HepG2 (cell line): Measurements from ENCODE around the gene CNTD1. TPM values are rescaled to one million over a fixed set of nuclear protein-coding genes. Genes with fewer than 3 reads are reported as not detected.

Experiments used
- ATAC-seq: fragments of 200-7000 bp; cut with Tn5 transposase; 3 replicates; pipeline ENCODE4 v1.9.1; 2020; ENCODE audit warnings: mild to moderate bottlenecking, moderate library complexity
- BruUV-seq: library from RNA; stranded (reverse); fragments of 400-500 nt; replicated peaks from 2 replicates; lab custom pipeline; 2021; lab: Mats Ljungman, UMichigan
- CTCF ChIA-PET: fragments of 300-600 bp; formaldehyde crosslinking; extraction: SDS; loops from one replicate; lab custom pipeline; 2021; ENCODE audit warnings: low total read pairs, inconsistent platforms, low intra/inter-chr PET ratio; lab: Yijun Ruan, JAX
- POLR2A ChIA-PET: fragments of 350-600 bp; sonication (Branson Sonifier 250); formaldehyde crosslinking; loops from one replicate; lab custom pipeline; 2020; ENCODE audit warnings: antibody characterized with exemption, inconsistent platforms; lab: Yijun Ruan, JAX
- DNase-seq: peaks from one replicate; pipeline ENCODE4 v3.0.0-alpha.2; 2015; ENCODE audit warnings: low spot score
- FAIRE-seq: peaks from 3 replicates; lab custom pipeline; 2011; peaks lifted over from hg19 to GRCh38; lab: Jason Lieb, UNC
- H2AFZ ChIP-seq: one replicate; pipeline ENCODE4 v1.6.1; 2011; ENCODE audit warnings: low read length, inconsistent platforms
- H3K27ac ChIP-seq: fragments of 300-600 bp; 3 replicates; pipeline ENCODE4 v1.8.0; 2011; ENCODE audit warnings: mixed run types, mild to moderate bottlenecking, mixed read lengths, low read length, inconsistent platforms; ENCODE audit not compliant: insufficient read depth; ENCODE audit errors: extremely low read length
- H3K27me3 ChIP-seq, 2 experiments: fragments of 200-600 bp in 1 of 2; 2 replicates in 1 of 2; 3 replicates in 1 of 2; pipeline versions ENCODE4 v1.6.0 to v1.8.0; 2011; ENCODE audit warnings: low read length in 2 of 2, mild to moderate bottlenecking in 2 of 2, moderate library complexity in 2 of 2, inconsistent platforms in 1 of 2; ENCODE audit not compliant: insufficient read depth in 2 of 2, control insufficient read depth in 1 of 2
- H3K36me3 ChIP-seq, 2 experiments: fragments of 200-600 bp in 1 of 2; replicated peaks in 1 of 2; 2 replicates in 1 of 2; 3 replicates in 1 of 2; pipeline versions ENCODE4 v1.5.1 to v1.8.0; 2011; ENCODE audit warnings: low read length in 2 of 2, inconsistent platforms in 1 of 2; ENCODE audit not compliant: insufficient read depth in 2 of 2, control insufficient read depth in 1 of 2
- H3K4me1 ChIP-seq: 2 replicates; pipeline ENCODE4 v1.5.1; 2012; ENCODE audit warnings: low read length, inconsistent platforms; ENCODE audit not compliant: insufficient read depth
- H3K4me2 ChIP-seq: 2 replicates; pipeline ENCODE4 v1.6.0; 2011; ENCODE audit warnings: low read depth, low read length, inconsistent platforms
- H3K4me3 ChIP-seq, 3 experiments: fragments of 200-600 bp in 1 of 3; sonication (generic), shearing (Covaris generic) in 1 of 3; replicated peaks in 1 of 3; 2 replicates each; pipeline ENCODE4 v1.5.1; 2011 to 2016; ENCODE audit warnings: low read length in 3 of 3, inconsistent platforms in 2 of 3, low read depth in 2 of 3, mild to moderate bottlenecking in 2 of 3, control low read depth in 1 of 3, mixed read lengths in 1 of 3; ENCODE audit not compliant: insufficient read depth in 1 of 3
- H3K79me2 ChIP-seq: one replicate; pipeline ENCODE4 v1.6.1; 2011; ENCODE audit warnings: low read length, inconsistent platforms; ENCODE audit not compliant: insufficient read depth
- H3K9ac ChIP-seq: 2 replicates; pipeline ENCODE4 v1.6.0; 2011; ENCODE audit warnings: mild to moderate bottlenecking, low read depth, low read length, inconsistent platforms; ENCODE audit not compliant: insufficient read depth
- H3K9me3 ChIP-seq: 2 replicates; pipeline ENCODE4 v1.5.1; 2012; ENCODE audit warnings: mild to moderate bottlenecking, low read length
- H4K20me1 ChIP-seq: 2 replicates; pipeline ENCODE4 v1.6.0; 2011; ENCODE audit warnings: inconsistent platforms, mild to moderate bottlenecking, low read length, moderate library complexity; ENCODE audit not compliant: insufficient read depth
- ISX ChIP-seq: sonication (generic); formaldehyde crosslinking; conservative IDR thresholded peaks from 2 replicates; pipeline ENCODE4 v1.5.0; 2020; ENCODE audit warnings: missing genetic modification reagents
- NFKB2 ChIP-seq: sonication (generic); formaldehyde crosslinking; IDR thresholded peaks from 2 replicates; pipeline ENCODE4 v1.4.0; 2020; ENCODE audit warnings: missing genetic modification reagents, borderline replicate concordance
- RBFOX2 ChIP-seq: fragments of 200-400 bp; formaldehyde crosslinking; IDR thresholded peaks from 2 replicates; pipeline ENCODE4 v1.6.1; 2017; ENCODE audit warnings: low read depth, mild to moderate bottlenecking, low read length
- ZHX2 ChIP-seq, 2 experiments: sonication (generic) in 1 of 2; formaldehyde crosslinking in 1 of 2; IDR thresholded peaks; 2 replicates each; pipeline versions ENCODE4 v1.6.1 to v1.9.0; 2014 to 2022; ENCODE audit warnings: antibody characterized with exemption in 1 of 2, borderline replicate concordance in 1 of 2, inconsistent platforms in 1 of 2, low read depth in 1 of 2, missing genetic modification reagents in 1 of 2
- ZMYM4 ChIP-seq: sonication (generic); formaldehyde crosslinking; IDR thresholded peaks from 2 replicates; pipeline ENCODE4 v1.8.1; 2023; ENCODE audit warnings: mild to moderate bottlenecking, missing genetic modification reagents
- ZNF235 ChIP-seq: sonication (generic); formaldehyde crosslinking; IDR thresholded peaks from 2 replicates; pipeline ENCODE4 v1.8.1; 2023; ENCODE audit warnings: mild to moderate bottlenecking, missing genetic modification reagents, borderline replicate concordance
- ZNF24 ChIP-seq: fragments of 450-650 bp; IDR thresholded peaks from 2 replicates; pipeline ENCODE4 v1.6.1; 2017; ENCODE audit warnings: antibody characterized with exemption, mild to moderate bottlenecking
- ZNF713 ChIP-seq: sonication (generic); formaldehyde crosslinking; IDR thresholded peaks from 2 replicates; pipeline ENCODE4 v1.4.0; 2020; ENCODE audit warnings: mild to moderate bottlenecking, missing genetic modification reagents
- WGBS: methylation state at CpG from one replicate; pipeline ENCODE4 v1.1.6; 2017; ENCODE audit warnings: low lambda C conversion rate; 5-methylcytosine and 5-hydroxymethylcytosine counted together
- in situ Hi-C: cut with HindIII; loops from 2 replicates; pipeline ENCODE4 v1.10.0; 2017; ENCODE audit warnings: low pct_unique_long_range_greater_than_20kb; ENCODE audit not compliant: extremely low pct_ligation_motif_present
- intact Hi-C: fragments of 100-400 bp; cut with micrococcal nuclease; formaldehyde crosslinking; loops from one replicate; pipeline ENCODE4 v1.10.0; 2022; ENCODE audit not compliant: unreplicated experiment
- polyA plus RNA-seq, 8 experiments: library from polyadenylated mRNA; depleted of rRNA in 3 of 8; stranded (reverse) in 7 of 8; unstranded in 1 of 8; fragments of >200 nt; fragmentation: Illumina TruSeq in 4 of 8; extraction: Trizol in 4 of 8; gene quantifications; 2 replicates each; pipeline versions ENCODE4 v1.2.1 to v1.2.3, GENCODE V29; 2011 to 2016; ENCODE audit warnings: low read depth in 4 of 8, missing spikeins in 1 of 8, mixed read lengths in 1 of 8; ENCODE audit not compliant: insufficient read depth in 1 of 8
- total RNA-seq, 5 experiments: library from RNA; depleted of rRNA; stranded (reverse); fragments of >200 nt; fragmentation: Illumina TruSeq; extraction: Trizol; gene quantifications; 2 replicates each; pipeline ENCODE4 v1.2.3, GENCODE V29; 2016; ENCODE audit warnings: low read depth in 1 of 5
- TF ChIP-seq, protein P1 (sequence below): sonication (generic); formaldehyde crosslinking; IDR thresholded peaks from 2 replicates; pipeline ENCODE4 v1.5.0; 2020; ENCODE audit warnings: missing genetic modification reagents, mild to moderate bottlenecking, borderline replicate concordance

CNTD1 gene
- total and polyA plus RNA-seq, 2 of the 13 experiments (the other 11 are each of a cell fraction or from before 2014, with no cell fraction given) = 0.11 to 0.15 TPM

GRCh38 chr17:42814633-42815399 lies 16.2 kb downstream of the CNTD1 start:
- POLR2A ChIA-PET = interaction anchor here (1.4 to 4.6 kb wide), 4 partner anchors 9 to 41 kb away, joined by 4 to 29 read pairs (median 7); partner anchors contain the start of genes BECN1, CNTD1, COA3 and VPS25
- no peak for ATAC-seq
- Histone ChIP-seq H3K9ac (no peak overlapping the region), H3K4me1 (no peaks in the 10 kb centered on the region), H3K27ac (no peak overlapping the region), H3K9me3 (no peaks in the 10 kb centered on the region), H3K27me3 (no peaks in the 10 kb centered on the region), H3K4me3 (no peak overlapping the region), H4K20me1 (no peaks in the 10 kb centered on the region), H2AFZ (no peak overlapping the region), H3K4me2 (no peak overlapping the region), H3K79me2 (no peaks in the 10 kb centered on the region), H3K36me3 (peaks cover 54 to 71% of the 10 kb centered on the region in 2 experiments)
- no peak for DNase-seq
- CTCF ChIA-PET = no interaction called here
- FAIRE-seq = no peak
- no peak for TF ChIP-seq NFKB2 (CRISPR knock-in tag)
- TF ChIP-seq ZNF235 (CRISPR knock-in tag) = no peak
- TF ChIP-seq RBFOX2 = peak; percentile 46; the same call in 1 of the 2 replicates
- intact Hi-C loops = no loop called here
- no TSS peak for BruUV-seq
- WGBS = 95% methylated on average over 8 of the region's 8 CpGs
- in situ Hi-C loops = no loop called here

GRCh38 chr17:42817866-42818265 lies 19.2 kb downstream of the CNTD1 start:
- BruUV-seq = no TSS peak
- Histone ChIP-seq H3K4me2 (no peak overlapping the region), H3K9me3 (no peaks in the 10 kb centered on the region), H4K20me1 (no peaks in the 10 kb centered on the region), H3K27me3 (no peaks in the 10 kb centered on the region), H3K4me1 (peaks cover 22% of the 10 kb centered on the region), H3K4me3 (no peak overlapping the region), H3K9ac (no peak overlapping the region), H3K79me2 (peaks cover 9% of the 10 kb centered on the region), H2AFZ (no peak overlapping the region), H3K27ac (no peak overlapping the region), H3K36me3 (peaks cover 49 to 72% of the 10 kb centered on the region in 2 experiments)
- WGBS = 92% methylated on average over 1 of the region's 1 CpG
- ChIA-PET CTCF (no interaction called here), POLR2A (interaction anchor here (0.6 to 4.6 kb wide), 5 partner anchors 13 to 254 kb away, joined by 3 to 29 read pairs (median 4); partner anchors contain the start of genes CNTD1 and COA3)
- intact Hi-C loops (no loop called here), in situ Hi-C loops (no loop called here)
- ATAC-seq (no peak), FAIRE-seq (no peak), DNase-seq (no peak)
- no peak for TF ChIP-seq ZNF24
- no peak for TF ChIP-seq ZHX2 (IDR thresholded peaks at IDR 0.05; ENCODE audit: low read depth)
- no peak for TF ChIP-seq ZHX2 (CRISPR knock-in tag; IDR thresholded peaks at IDR 0.05; ENCODE audit: borderline replicate concordance)
- TF ChIP-seq, protein P1, sequence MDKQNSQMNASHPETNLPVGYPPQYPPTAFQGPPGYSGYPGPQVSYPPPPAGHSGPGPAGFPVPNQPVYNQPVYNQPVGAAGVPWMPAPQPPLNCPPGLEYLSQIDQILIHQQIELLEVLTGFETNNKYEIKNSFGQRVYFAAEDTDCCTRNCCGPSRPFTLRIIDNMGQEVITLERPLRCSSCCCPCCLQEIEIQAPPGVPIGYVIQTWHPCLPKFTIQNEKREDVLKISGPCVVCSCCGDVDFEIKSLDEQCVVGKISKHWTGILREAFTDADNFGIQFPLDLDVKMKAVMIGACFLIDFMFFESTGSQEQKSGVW = no peak
- no peak for TF ChIP-seq ZNF713 (CRISPR knock-in tag)
- TF ChIP-seq ISX (CRISPR knock-in tag) = no peak
- TF ChIP-seq ZMYM4 (CRISPR knock-in tag) = no peak
